Eye (tissue), 1 donor: ENCODE data around the gene KRT75.
"Not testable (repeated sequence)": the region's sequence is repeated elsewhere in the genome, so short reads cannot be mapped to it uniquely, and the experiment has no call there.

Experiments
- DNase-seq: peaks from one replicate; pipeline ENCODE4 v3.0.0-alpha.2; 2015

KRT75 gene

GRCh38 chr12:52415870-52416750 is 18.1 kb downstream of the KRT75 start:
- DNase-seq, result peak; percentile 26

GRCh38 chr12:52414936-52415335 is 19.2 kb downstream of the KRT75 start:
- DNase-seq, result no peak

- no peak for DNase-seq
These were observed 20.3 kb downstream of the KRT75 start for GRCh38 chr12:52413782-52414345.

GRCh38 chr12:52413202-52413601 is 21.0 kb downstream of the KRT75 start:
- no peak for DNase-seq

GRCh38 chr12:52411815-52412214 is 22.4 kb downstream of the KRT75 start:
- DNase-seq, result no peak

- not testable (repeated sequence) for DNase-seq
These were observed 23.5 kb downstream of the KRT75 start for GRCh38 chr12:52410589-52411248.

GRCh38 chr12:52407918-52408317 is 26.3 kb downstream of the KRT75 start:
- DNase-seq, result no peak

- no peak for DNase-seq
These were observed 28.2 kb downstream of the KRT75 start, which contains the start of gene KRT82 for GRCh38 chr12:52405922-52406385. KRT82 (minus strand) TSS chr12:52406335; CDS start chr12:52406277, 58 bp downstream.

GRCh38 chr12:52404951-52405350 is 29.2 kb downstream of the KRT75 start:
- no peak for DNase-seq

- no peak for DNase-seq
These were observed 30.6 kb downstream of the KRT75 start for GRCh38 chr12:52403561-52403960.

GRCh38 chr12:52402873-52403540 is 31.2 kb downstream of the KRT75 start:
- DNase-seq, result no peak

GRCh38 chr12:52402377-52402776 is 31.8 kb downstream of the KRT75 start:
- DNase-seq, result no peak

GRCh38 chr12:52401926-52402325 is 32.2 kb downstream of the KRT75 start:
- DNase-seq, result no peak

- DNase-seq, result no peak
These were observed 32.6 kb downstream of the KRT75 start for GRCh38 chr12:52401526-52401925.

GRCh38 chr12:52400906-52401305 is 33.3 kb downstream of the KRT75 start:
- DNase-seq, result no peak

- DNase-seq, result no peak
These were observed 34.4 kb downstream of the KRT75 start for GRCh38 chr12:52399756-52400155.

- DNase-seq, result no peak
These were observed 36.0 kb downstream of the KRT75 start for GRCh38 chr12:52398176-52398575.

- no peak for DNase-seq
These were observed 37.5 kb downstream of the KRT75 start for GRCh38 chr12:52396656-52397055.

- DNase-seq, result no peak
These were observed 38.3 kb downstream of the KRT75 start for GRCh38 chr12:52395761-52396434.

GRCh38 chr12:52394836-52395405 is 39.2 kb downstream of the KRT75 start:
- DNase-seq, result no peak

GRCh38 chr12:52392465-52393007 is 41.6 kb downstream of the KRT75 start:
- no peak for DNase-seq

GRCh38 chr12:52391618-52392002 is 42.6 kb downstream of the KRT75 start:
- DNase-seq, result peak; percentile 24
